Cardiac septum (tissue), 1 donor: Measurements from ENCODE around the gene KLHDC8A. TPM values are rescaled to one million over a fixed set of nuclear protein-coding genes. Genes with fewer than 3 reads are reported as not detected.
"Not testable (repeated sequence)": the region's sequence is repeated elsewhere in the genome, so short reads cannot be mapped to it uniquely, and the experiment has no call there.

Experiments used
- DNase-seq: peaks from one replicate; pipeline ENCODE4 v3.0.0-alpha.2; 2020; ENCODE audit warnings: low spot score
- intact Hi-C: fragments of 100-400 bp; cut with DNase I; formaldehyde crosslinking; loops from one replicate; pipeline ENCODE4 v1.14.0; 2022
- long read RNA-seq: library from polyadenylated mRNA; unstranded; transcript quantifications from one replicate; pipeline ENCODE4 v2.0.0, GENCODE V29; 2021
- total RNA-seq: library from RNA; stranded (reverse); fragmentation: NEBNext Ultra II Directional; extraction: Animal tissue kit (Norgen Biotek cat#: 25700); gene quantifications from one replicate; pipeline ENCODE4 v1.2.1, GENCODE V29; 2021
- donor health status: DM: no; HTN: no; CAD: no.

The KLHDC8A gene
- total RNA-seq: not detected
- long read RNA-seq, partial matches to known transcripts: 0 of 1 reads
- long read RNA-seq, other reads (novel, unspliced or antisense): 1 of 1 reads

- intact Hi-C loops: no loop called here
- no peak for DNase-seq
These were observed at the start of gene KLHDC8A for GRCh38 chr1:205356440-205357139. Gene KLHDC8A, minus strand, starts transcription at chr1:205356922. Its CDS starts 13,318 bp downstream, at chr1:205343604.

GRCh38 chr1:205406252-205406651 lies 49.5 kb upstream of the KLHDC8A start:
- DNase-seq, intact Hi-C loops: not testable (repeated sequence)

GRCh38 chr1:205404484-205404883 lies 47.8 kb upstream of the KLHDC8A start:
- DNase-seq, intact Hi-C loops: not testable (repeated sequence)

GRCh38 chr1:205398586-205398985 lies 41.9 kb upstream of the KLHDC8A start:
- intact Hi-C loops: no loop called here
- DNase-seq: no peak

GRCh38 chr1:205396967-205397616 lies 40.4 kb upstream of the KLHDC8A start:
- no peak for DNase-seq
- intact Hi-C loops: loop anchor here (1.0 to 2.0 kb wide), 3 partner anchors 34 to 126 kb away; no protein-coding TSS in a partner anchor

- no peak for DNase-seq
- intact Hi-C loops: loop anchor here (2.0 kb wide), 2 partner anchors 35 to 127 kb away; no protein-coding TSS in a partner anchor
These were observed 38.9 kb upstream of the KLHDC8A start for GRCh38 chr1:205395616-205396015.

GRCh38 chr1:205392650-205393049 lies 35.9 kb upstream of the KLHDC8A start:
- DNase-seq: no peak
- intact Hi-C loops: no loop called here

GRCh38 chr1:205391386-205391785 lies 34.7 kb upstream of the KLHDC8A start:
- intact Hi-C loops: no loop called here
- no peak for DNase-seq

- intact Hi-C loops: no loop called here
- DNase-seq: no peak
These were observed 31.1 kb upstream of the KLHDC8A start for GRCh38 chr1:205387845-205388244.

- intact Hi-C loops, DNase-seq: not testable (repeated sequence)
These were observed 26.3 kb upstream of the KLHDC8A start for GRCh38 chr1:205382990-205383389.

GRCh38 chr1:205382561-205382960 lies 25.8 kb upstream of the KLHDC8A start:
- intact Hi-C loops: no loop called here
- DNase-seq: no peak

GRCh38 chr1:205381305-205381704 lies 24.6 kb upstream of the KLHDC8A start:
- intact Hi-C loops: no loop called here
- DNase-seq: no peak

GRCh38 chr1:205380882-205381281 lies 24.2 kb upstream of the KLHDC8A start:
- intact Hi-C loops: no loop called here
- DNase-seq: no peak

GRCh38 chr1:205379056-205379455 lies 22.3 kb upstream of the KLHDC8A start:
- intact Hi-C loops: no loop called here

GRCh38 chr1:205377355-205377754 lies 20.6 kb upstream of the KLHDC8A start:
- intact Hi-C loops: no loop called here
- DNase-seq: no peak

More at GRCh38 chr1:205379056-205379455, 22.3 kb upstream of the KLHDC8A start:
- DNase-seq: no peak

- intact Hi-C loops: no loop called here
These were observed 20.0 kb upstream of the KLHDC8A start for GRCh38 chr1:205376739-205377138.

GRCh38 chr1:205375835-205376545 lies 19.3 kb upstream of the KLHDC8A start:
- no peak for DNase-seq
- intact Hi-C loops: no loop called here

More at GRCh38 chr1:205376739-205377138, 20.0 kb upstream of the KLHDC8A start:
- no peak for DNase-seq

GRCh38 chr1:205374210-205375078 lies 17.7 kb upstream of the KLHDC8A start:
- no peak for DNase-seq
- intact Hi-C loops: no loop called here

- intact Hi-C loops: no loop called here
These were observed 17.1 kb upstream of the KLHDC8A start for GRCh38 chr1:205373798-205374175.

More at GRCh38 chr1:205373798-205374175, 17.1 kb upstream of the KLHDC8A start:
- no peak for DNase-seq
